Fibroblast of peridontal ligament (primary cell): ENCODE data around the gene PSENEN.
"Not testable (repeated sequence)": the region's sequence is repeated elsewhere in the genome, so short reads cannot be mapped to it uniquely, and the experiment has no call there.

Experiments used
- DNase-seq: peaks from one replicate; pipeline ENCODE4 v3.0.0-alpha.2; 2010; ENCODE audit errors: extremely low read depth

Gene PSENEN

DNA sequence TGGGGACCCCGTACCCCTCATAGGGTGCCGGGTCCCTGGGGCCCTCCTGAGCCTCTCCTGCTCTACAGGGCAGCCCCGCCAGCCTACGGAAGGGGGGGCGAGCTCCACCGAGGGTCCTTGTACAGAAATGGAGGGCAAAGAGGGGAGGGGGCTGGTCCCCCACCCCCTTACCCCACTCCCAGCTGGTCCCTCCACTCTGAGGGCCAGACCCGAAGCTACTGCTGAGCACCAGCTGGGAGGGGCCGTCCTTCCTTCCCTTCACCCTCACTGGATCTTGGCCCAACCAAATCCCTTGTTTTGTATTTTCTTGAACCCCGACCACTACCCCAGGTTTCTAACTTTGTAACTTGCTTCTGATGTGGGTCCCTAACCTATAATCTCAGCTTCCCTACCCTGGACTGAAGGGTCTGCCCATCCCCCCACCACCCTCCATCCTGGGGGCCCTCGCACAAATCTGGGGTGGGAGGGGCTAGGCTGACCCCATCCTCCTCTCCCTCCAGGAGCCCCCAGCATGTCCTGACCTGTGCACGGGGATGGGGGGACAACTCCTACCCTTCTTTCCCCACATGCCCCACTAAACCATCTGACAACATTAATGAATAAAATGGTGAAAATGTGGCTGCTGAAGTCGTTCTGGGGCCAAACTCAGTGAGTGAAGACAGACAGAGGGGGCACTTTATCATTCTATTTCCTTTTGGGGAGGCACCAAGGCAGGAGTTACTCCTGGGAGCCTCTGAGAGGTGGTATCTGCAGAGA lies 42.9 kb downstream of the PSENEN start:
- no peak for DNase-seq

DNA sequence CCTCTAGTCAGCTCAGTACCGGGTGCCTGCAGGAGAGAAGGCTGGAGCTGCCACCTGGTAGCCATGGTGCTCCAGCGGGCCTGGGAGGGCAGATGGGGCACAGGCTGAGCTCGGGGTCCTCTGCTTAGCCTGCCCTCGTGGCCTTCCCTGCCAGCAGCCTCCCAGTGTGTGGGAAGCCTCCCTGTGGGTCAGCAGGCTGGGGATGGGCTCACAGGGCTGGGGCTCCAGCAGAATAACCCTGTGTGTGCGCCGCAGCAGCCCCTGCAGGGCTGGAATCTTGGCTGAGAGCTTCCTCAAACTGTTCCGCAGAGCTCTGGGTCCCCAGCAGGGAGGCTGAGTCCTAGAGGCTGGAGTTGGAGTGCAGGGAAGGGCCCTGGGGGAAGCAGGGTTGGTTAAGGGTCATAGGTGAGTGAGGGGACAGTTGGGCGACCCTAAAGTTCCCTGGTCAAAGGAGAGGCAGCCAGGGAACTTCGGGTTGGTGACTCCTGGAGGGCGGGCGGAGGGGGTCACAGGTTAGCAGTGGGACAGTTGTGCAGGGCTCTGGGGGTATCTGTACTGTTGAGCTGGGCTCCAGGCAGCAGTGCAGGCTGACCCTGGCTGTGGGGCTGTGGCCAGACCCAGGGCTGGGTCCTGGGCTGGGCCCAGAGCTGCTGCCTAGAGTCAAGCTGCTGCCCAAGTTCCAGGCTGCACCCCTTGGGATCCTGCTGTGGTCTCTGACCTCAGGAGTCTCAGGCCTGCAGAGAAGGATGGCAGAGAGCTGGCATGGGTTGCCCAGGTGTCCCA lies 43.9 kb downstream of the PSENEN start:
- DNase-seq = no peak

DNA sequence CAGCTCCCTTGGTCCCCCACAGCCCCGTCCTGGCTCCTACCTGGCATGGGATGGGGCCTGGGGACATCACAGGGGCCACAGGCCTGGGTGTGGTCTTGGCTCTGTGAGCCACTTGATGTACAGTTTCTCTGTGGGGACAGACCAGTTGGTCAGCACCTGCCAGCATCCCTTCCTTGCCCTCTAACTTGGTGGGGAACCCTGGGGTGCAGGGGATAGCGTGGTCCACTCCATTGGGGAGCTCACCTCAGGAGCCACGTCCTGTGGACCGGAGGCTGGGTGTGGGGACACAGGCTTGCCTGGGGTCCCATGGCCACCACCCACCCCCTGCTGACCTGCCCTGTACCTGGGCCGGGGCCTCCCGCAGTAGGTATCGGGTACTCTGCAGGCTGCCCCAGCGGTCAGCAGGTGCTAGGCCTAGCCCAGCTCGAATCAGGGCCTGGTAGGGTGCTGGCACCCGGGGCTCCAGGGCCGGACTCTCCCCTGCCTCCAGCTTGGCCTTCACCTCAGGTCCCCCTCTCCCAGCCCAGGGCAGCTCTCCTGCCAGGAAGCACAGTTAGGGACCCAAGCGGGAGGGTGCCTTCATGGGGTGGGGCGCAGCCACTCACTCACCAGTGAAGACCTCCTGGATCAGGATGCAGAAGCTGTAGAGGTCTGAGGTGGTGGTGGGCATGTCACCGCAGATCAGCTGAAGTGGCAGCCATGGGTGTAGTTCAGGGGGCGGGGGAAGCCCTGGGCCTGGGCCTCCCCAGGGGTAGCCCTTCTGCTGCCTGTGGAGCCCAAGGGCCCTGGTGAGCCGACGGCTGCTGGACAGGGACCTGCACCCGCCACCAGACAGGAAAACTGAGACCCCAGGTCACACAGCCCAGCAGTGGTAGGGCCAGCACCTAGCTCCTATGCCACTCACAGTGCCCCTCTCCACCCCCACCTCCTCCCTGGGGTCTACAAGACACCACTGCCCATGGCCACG lies 44.8 kb downstream of the PSENEN start:
- DNase-seq = no peak

DNA sequence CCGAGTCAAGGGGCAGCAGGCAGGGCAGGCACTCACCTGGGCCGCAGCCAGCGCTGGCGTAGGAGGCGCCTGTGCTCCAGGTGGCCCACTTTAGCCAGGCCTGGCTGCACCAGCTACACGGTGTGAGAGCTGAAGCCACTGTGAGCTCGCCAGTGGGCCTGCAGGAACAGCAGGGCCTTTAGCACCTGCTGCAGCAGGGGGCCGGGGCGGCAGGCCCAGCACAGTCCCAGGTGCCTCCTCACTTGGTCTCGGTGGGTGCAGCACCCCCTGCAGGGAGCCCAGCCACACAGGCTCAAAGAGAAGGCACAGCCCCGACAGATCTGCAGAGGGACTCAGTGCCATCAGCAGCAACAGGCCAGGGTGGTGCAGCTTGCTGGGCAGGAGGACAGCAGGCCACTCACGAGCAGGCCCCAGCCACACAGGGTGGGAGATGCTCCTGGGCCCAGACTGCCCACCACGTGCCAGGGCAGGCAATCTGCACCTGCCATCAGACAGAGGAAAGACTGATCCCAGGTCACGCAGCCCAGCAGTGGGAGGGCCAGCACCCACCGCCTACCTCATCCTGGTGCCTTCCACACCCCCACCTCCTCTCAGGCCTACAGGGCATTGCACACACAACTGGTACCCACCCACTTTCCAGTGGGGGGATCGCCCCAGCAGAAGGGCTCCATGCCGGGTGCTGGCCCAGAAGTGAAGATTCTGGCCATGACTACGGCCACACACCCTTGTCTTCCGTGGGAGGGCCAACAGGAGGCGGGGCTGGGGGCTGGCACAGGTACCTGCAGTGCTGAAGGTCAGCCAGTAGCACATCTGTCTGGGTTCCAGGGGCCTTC lies 45.7 kb downstream of the PSENEN start:
- DNase-seq = no peak

DNA sequence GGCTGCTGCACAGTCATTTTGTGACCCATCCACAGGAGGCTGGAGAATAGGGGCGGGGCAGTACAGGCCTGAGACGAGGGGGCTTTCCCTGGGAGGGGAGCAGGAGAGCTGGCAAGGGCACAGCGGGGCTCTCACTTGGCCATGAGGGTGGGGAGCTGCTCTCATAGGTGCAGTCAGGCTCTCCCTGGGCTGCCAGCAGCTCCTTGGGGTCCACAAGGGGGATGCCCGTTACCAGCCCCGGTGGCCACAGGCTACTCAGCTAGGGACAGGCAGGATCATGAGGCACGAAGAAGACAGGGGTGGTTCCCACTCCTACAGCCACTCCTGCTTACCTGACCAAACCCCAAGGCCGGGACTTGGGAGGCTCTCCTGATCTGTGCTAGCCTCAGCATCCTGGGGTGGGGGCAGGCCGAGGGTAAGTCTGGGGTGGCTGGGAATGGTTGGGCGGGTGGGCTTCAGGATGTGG lies 46.4 kb downstream of the PSENEN start:
- DNase-seq = no peak

DNA sequence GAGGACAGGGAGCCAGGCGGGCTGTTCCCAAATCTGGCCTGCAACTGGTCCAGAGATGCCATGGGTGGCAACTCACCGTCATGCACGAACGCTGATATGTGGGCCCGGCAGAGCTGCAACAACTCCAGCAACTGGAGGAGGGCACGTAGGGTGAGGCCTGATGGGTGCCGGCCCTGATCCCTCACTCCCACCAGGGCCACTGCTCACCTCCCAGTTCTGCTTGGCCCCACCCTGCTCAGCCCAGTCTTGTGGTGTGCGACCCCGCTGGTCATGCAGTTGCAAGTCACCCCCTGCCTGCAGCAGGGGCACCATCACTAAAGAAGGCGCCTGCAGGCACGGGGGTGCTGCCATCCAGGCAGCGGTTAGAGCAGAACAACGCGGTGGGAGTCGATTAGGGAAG lies 46.9 kb downstream of the PSENEN start:
- DNase-seq = no peak

DNA sequence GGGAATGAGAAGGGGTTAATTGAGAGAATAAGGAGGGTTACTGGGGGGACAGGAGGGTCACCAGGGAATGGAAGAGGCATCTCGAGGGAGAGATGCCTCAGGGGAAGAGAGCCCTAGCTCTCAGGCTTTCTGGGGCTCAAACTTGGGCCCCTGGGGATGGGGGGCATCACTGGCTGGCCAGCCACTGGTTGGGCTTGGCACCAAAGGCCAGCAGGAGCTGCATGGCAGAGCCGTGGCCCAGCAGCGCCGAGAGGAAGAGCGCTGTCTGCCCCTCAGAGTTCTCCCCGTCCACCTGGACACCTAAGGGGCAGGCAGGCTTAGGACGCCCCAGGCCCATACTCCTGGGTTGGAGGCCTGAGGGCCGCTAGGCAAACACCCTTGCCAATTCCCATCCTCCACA lies 47.4 kb downstream of the PSENEN start:
- DNase-seq = no peak

DNA sequence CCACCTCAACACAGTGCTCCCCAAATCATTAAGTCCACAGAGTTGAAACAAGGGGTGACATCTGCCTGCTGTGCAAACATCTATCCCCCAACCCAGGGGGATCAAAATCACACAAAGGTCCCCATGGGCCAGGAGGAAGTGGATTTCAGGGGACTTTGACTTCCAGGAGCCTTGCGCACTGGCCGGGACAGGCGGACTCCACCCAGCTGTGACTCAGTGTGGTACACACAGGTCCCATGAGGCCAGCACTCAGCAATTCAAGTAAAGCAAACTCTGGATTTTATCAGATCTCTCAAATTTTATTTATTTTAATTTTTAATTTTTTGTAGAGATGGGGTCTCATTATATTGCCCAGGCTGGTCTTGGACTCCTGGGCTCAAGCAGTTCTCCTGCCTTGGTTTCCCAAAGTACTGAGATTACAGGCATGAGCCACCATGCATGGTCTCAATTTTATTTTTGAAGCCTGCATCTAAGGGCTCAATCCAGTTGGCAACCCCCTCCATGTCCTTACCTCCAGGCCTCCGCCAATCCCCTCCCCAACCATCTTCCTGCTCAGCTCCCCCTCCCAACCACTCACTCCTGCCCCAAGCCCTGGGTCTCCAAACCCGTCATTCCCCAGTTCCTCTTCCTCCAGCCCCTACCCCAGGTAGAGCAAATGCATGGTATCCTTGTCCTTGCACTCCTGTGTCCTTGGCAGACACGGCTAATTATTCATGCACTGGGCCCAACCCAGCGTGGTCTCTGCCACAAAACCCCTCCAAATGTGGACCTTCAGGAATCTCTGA lies 48.1 kb downstream of the PSENEN start:
- DNase-seq = peak; percentile 41

DNA sequence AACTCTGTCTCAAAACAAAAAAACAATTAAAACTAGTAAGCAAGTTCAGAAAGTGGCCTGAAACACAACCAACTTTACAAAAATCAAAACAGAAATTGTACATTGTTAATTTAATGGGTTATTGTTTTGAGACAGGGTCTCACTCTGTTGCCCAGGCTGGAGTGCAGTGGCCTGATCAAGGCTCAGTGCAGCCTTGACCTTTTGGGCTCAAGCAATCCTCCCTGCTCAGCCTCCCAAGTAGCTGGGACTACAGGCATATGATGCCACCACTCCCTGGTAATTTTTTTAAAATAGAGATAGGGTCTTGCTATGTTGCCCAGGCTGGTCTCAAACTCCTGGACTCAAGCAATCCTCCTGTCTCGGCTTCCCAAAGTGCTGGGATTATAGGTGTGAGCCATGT lies 50.1 kb downstream of the PSENEN start:
- DNase-seq = not testable (repeated sequence)
